BE2C (cell line): ENCODE data around the gene SYNE3.

Experiments
- DNase-seq: peaks from one replicate; pipeline ENCODE4 v3.0.0-alpha.2; 2020
- H3K27me3 ChIP-seq: fragments of 250-450 bp; sonication (Bioruptor Pico); 2 replicates; pipeline ENCODE4 v1.5.1; 2020; ENCODE audit warnings: mild to moderate bottlenecking
- H3K36me3 ChIP-seq: fragments of 250-450 bp; sonication (Bioruptor Pico); 2 replicates; pipeline ENCODE4 v1.5.1; 2020; ENCODE audit warnings: mild to moderate bottlenecking
- H3K4me1 ChIP-seq: fragments of 250-450 bp; sonication (Bioruptor Pico); 2 replicates; pipeline ENCODE4 v1.5.1; 2020
- H3K4me3 ChIP-seq: 2 replicates; pipeline ENCODE4 v1.5.1; 2011; ENCODE audit warnings: low read depth, low read length
- H3K9me3 ChIP-seq: fragments of 250-450 bp; sonication (Bioruptor Pico); 2 replicates; pipeline ENCODE4 v1.5.1; 2020
- TF ChIP-seq, protein P1 (sequence below): IDR thresholded peaks from 2 replicates; pipeline ENCODE4 v1.5.1; 2012; ENCODE audit warnings: mild to moderate bottlenecking, low read depth, low read length

SYNE3 gene

GRCh38 chr14:95471476-95471875 lies 45.0 kb downstream of the SYNE3 start:
- Histone ChIP-seq H3K36me3 (no peaks in the 10 kb centered on the region), H3K27me3 (no peaks in the 10 kb centered on the region), H3K9me3 (no peaks in the 10 kb centered on the region), H3K4me3 (no peak overlapping the region), H3K4me1 (peaks cover 8% of the 10 kb centered on the region; the same call in 1 of the 2 replicates)
- TF ChIP-seq, protein P1, sequence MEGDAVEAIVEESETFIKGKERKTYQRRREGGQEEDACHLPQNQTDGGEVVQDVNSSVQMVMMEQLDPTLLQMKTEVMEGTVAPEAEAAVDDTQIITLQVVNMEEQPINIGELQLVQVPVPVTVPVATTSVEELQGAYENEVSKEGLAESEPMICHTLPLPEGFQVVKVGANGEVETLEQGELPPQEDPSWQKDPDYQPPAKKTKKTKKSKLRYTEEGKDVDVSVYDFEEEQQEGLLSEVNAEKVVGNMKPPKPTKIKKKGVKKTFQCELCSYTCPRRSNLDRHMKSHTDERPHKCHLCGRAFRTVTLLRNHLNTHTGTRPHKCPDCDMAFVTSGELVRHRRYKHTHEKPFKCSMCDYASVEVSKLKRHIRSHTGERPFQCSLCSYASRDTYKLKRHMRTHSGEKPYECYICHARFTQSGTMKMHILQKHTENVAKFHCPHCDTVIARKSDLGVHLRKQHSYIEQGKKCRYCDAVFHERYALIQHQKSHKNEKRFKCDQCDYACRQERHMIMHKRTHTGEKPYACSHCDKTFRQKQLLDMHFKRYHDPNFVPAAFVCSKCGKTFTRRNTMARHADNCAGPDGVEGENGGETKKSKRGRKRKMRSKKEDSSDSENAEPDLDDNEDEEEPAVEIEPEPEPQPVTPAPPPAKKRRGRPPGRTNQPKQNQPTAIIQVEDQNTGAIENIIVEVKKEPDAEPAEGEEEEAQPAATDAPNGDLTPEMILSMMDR = no peak
- no peak for DNase-seq

GRCh38 chr14:95471016-95471415 lies 45.4 kb downstream of the SYNE3 start:
- TF ChIP-seq, protein P1 = no peak
- H3K4me1 ChIP-seq = peaks cover 8% of the 10 kb centered on the region; the same call in 1 of the 2 replicates
- H3K4me3 ChIP-seq = no peak overlapping the region
- H3K9me3 ChIP-seq = no peaks in the 10 kb centered on the region
- no peaks in the 10 kb centered on the region for H3K27me3 ChIP-seq
- no peaks in the 10 kb centered on the region for H3K36me3 ChIP-seq
- DNase-seq = no peak

- Histone ChIP-seq H3K36me3 (no peaks in the 10 kb centered on the region), H3K9me3 (no peaks in the 10 kb centered on the region), H3K4me1 (peaks cover 8% of the 10 kb centered on the region; the same call in 1 of the 2 replicates), H3K4me3 (no peak overlapping the region), H3K27me3 (no peaks in the 10 kb centered on the region)
- DNase-seq = no peak
- TF ChIP-seq, protein P1 = no peak
Observed at GRCh38 chr14:95469134-95469481, 47.3 kb downstream of the SYNE3 start.

GRCh38 chr14:95468448-95469133 lies 47.9 kb downstream of the SYNE3 start:
- no peaks in the 10 kb centered on the region for H3K36me3 ChIP-seq
- no peaks in the 10 kb centered on the region for H3K9me3 ChIP-seq
- no peak for DNase-seq
- TF ChIP-seq, protein P1 = no peak
- peaks cover 8% of the 10 kb centered on the region; the same call in 1 of the 2 replicates for H3K4me1 ChIP-seq
- H3K27me3 ChIP-seq = no peaks in the 10 kb centered on the region
- H3K4me3 ChIP-seq = no peak overlapping the region

DNA sequence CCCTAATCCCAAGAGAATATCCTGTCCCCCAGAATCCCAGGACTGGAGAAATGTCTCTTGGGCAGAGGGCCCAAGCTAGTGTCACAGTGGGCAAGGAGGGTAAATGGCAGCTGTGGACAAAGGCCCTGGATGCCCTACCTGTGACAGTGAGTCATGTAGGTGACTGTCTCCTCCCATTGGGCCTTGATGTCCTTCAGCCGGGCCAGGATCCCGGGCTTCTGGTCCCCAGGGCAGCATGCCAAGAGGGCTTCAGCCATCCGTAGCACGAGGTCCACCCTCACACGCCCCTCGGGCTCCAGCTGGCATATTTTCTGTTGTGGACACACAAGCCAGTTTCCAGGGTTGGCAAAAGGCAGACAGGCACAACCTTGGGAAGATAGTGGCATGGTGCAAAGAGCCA lies 48.8 kb downstream of the SYNE3 start:
- Histone ChIP-seq H3K36me3 (no peaks in the 10 kb centered on the region), H3K9me3 (no peaks in the 10 kb centered on the region), H3K27me3 (no peaks in the 10 kb centered on the region), H3K4me3 (no peak overlapping the region), H3K4me1 (0 out of 2 replicates have a peak, but pooled peaks cover 4% of the 10 kb centered on the region)
- no peak for DNase-seq
- TF ChIP-seq, protein P1 = no peak

- 0 out of 2 replicates have a peak, but pooled peaks cover 4% of the 10 kb centered on the region for H3K4me1 ChIP-seq
- TF ChIP-seq, protein P1 = no peak
- no peaks in the 10 kb centered on the region for H3K9me3 ChIP-seq
- no peaks in the 10 kb centered on the region for H3K27me3 ChIP-seq
- H3K36me3 ChIP-seq = no peaks in the 10 kb centered on the region
- no peak for DNase-seq
- H3K4me3 ChIP-seq = no peak overlapping the region
Observed at GRCh38 chr14:95467232-95467631, 49.2 kb downstream of the SYNE3 start.
